ENCODE measurements around the gene GNAL.

The GNAL gene

DNA sequence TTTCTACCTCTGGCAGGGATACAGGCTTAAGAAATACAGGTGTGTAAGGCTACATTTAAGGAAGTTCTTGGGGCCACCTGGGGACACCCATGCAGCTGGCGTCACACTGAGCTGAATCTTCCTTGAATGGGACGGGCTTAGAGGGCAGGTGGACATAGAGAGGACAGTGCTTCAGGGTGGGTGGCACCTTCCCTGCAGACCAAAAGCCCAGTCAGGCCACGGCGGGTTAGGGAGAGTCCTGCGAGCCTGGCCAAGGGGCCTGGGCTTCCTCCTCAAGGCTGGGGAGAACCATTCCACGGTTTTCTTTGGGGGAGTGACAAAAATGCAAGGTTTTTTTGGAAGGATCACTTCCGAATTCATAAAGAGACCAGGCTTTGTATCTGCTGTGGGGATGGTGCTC lies 73.4 kb downstream of the GNAL start:
- no peak for DNase-seq (ENCODE audit: low read depth)

DNA sequence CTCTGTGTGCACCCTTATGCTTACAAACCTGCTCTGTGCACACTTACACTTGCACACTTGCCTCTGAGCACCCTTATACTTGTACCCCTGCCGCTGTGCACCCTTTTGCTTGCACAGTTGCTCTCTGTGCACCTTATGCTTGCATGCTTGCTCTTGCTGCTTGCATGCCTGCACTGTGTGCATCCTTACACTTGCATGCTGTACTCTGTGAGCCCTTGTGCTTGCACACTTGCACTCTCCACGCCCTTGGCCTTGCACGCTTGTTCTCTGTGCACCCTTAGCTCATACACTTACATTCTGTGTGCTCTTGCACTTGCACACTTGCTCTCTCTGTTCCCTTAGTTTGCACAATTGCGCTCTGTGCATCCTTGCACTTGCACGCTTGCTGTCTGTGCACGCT lies 78.3 kb downstream of the GNAL start:
- DNase-seq (ENCODE audit: low read depth), result no peak

DNA sequence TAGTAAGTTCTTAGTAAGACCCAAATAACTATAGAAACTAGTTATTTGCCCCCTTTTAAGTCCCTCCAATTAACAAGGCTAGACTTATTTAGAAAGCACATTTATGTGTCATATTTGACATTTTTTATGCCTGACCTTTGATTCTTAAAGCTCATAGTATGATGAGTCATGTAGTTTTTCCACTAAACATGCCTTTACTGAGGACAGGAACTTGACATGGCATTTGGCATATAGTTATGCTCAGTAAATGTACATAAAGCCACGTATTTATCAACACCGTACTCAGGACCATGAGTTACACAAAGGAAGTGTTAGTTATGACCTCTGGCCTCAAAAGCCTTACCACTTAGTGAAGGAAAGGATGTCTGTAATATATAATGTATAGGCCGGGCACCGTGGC lies 78.9 kb downstream of the GNAL start:
- no peak for DNase-seq (ENCODE audit: low read depth)

DNA sequence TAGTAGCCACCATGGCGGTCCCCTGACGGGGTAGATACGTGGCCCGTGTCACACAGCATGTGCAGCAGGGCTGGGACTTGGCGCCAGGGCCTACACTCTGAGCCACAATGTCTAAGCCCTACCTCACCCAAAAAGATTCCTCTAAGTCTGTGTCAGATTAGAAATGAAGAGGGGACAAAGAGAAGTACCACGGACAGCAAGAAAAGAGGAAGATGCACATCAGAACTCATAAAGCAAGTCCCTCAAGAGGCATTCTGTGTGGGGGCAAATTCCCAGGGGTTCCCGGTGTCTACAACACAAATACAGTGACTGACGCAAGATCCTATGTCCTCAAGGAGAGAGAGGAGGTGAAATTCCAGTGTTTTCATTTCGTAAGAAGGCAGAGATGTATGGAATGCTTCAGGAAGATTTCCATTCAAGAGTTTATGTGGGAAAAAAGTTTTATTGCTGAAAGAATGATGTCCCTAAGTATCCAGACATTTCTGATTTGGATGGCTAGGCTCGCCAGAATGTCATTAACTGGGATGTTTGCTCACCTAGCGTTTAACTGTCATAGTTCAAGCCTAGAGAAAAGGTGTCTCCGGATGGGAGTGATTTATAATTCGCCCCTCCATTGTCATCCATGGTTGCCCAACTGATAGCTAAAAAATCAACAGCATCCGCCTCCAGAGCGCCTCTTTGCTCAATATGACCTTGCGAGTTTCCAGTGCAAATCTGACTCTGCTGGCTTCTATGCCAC lies 86.5 kb downstream of the GNAL start:
- DNase-seq (ENCODE audit: low read depth), result no peak

DNA sequence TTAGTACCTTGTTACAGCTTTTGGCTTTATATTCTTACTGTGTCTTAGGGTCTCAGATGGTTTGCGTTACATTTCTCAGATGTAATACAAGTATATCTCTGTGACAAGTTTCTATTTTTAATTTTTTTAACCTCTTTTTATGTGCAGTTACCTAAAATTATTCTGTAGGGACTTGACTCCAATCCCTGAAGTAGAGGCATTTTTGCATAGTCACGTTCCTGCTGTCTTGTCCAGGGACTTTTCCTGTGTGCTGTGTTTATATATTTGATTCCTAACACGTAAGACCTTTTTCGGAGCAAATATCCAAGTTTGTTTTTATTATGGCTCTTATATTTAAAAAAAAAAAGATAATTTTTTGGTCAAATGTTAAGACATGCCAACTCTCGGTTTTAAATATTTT lies 91.0 kb downstream of the GNAL start:
- DNase-seq (ENCODE audit: low read depth), result no peak

DNA sequence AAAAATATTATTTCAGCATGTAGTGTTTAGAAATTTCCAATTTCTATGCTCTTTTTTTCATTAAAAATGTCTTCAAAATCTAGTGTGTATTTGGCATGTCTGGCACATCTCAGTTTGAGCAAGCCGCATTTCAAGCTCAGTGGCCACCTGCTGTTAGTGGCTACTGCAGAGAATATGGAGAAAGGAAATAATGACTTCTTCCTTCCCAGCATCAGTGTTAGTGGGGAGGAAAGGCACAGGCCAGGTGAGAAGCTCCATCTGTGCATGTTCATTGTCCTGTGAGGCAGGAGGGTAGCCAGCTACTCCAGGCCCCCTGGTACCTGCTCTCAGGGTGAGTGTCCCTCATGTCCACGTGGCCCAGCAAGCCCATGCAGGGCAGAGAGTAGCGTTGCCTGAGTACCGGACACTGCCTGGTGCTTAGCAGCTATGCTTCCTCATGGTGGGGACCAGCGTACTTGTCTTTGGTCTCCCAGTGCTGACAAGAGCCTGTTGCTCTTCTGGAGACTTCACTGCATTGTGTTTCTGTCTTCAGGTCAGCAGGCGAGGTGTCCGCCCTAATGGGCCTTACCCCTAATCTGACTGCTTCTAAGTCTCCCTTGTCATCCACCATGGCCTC lies 94.8 kb downstream of the GNAL start:
- DNase-seq (ENCODE audit: low read depth), result no peak

DNA sequence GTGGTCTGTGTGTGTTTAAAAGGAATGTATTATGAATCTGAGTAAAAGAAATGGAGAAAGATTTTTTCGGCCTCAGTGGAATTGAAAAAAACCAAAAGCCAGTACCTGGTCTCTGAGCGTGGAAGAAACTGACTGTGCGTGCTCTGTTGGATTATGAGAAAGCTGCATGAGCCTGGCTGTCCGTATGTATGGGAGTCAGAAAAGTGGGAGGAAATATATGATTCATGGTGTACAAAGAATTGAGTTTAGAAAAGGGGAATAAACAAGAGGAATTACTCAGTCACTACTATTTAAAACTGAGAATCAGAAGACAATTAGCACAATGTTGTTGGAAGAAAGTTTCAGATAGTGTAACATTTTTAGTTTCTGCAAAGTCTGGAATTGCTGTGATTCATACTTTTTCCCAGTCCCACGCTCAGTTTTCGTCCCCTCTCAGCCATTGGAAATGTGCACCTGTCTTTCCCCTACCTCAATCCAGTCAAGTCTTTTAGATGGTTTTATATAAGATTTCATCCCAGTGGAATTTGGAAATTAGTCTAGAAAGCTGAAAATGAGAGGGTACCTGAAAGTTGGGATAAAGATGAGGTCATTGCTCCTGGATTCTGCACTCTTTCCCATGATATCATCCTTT lies 95.7 kb downstream of the GNAL start:
- DNase-seq (ENCODE audit: low read depth), result no peak

DNA sequence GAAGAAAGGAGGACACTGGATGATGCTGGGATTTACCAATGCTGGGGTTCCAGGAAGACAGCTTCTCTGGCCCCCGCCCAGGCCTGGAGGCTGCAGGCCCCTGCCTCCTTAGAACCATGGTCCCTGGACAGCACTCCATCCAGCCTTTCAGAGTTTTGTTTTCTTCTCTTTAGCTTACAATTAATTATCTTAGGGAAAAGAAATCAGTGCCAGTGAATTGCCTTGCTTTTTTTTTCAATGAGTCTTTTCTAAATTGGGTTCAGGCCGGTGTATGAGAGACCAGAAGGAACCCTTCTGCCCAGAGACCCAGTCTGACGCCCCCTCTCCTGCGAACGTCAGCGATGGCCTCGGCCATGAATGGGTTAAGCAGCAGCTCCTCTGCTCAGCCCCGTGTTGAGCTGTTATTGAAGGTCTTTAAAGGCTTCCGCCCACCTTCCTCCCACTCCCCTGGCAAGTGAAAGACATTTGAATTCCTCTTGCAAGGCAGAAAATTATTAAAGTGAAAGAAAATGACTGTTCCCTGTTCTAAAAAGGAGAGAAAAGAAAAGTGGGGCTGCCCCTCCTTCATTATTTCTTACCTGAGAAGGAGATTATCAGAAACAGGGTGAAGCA lies 96.5 kb downstream of the GNAL start:
- DNase-seq (ENCODE audit: low read depth), result no peak

DNA sequence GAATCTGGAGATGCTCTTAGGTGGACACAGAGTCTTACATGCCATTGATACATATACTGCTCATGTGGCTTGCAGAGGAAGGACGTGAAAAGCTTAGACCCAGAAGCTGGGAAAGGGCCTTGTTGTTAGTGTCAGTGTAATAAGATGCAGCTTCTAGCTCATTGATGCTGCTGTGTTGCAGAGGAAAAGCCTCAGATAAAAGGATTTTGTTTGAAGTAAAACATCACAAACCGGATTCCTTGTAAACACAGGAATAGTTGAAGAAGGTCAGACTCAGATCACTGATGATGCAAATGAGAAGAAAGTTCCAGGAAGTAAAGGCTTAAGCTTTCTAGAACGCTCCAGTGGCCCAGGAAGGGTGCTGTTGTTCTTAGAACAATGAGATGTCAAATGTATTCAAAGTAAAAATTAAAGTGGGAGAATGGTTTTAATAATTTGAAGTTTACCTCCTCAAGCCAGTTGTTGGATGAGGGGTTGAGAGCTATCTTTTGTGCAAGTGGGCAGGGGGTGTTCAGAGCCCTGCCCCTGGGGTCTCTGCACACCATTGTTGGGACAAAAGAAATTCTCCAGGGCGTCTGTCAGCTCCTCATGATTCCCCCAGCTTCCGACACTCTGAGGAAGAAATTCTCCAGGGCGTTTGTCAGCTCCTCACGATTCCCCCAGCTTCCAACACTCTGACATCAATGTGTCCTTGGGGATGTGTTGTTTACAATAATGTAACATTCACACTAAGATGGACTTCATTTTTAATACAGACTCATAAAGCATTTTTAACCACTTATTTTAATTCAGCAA lies 100.8 kb downstream of the GNAL start:
- no peak for DNase-seq (ENCODE audit: low read depth)

DNA sequence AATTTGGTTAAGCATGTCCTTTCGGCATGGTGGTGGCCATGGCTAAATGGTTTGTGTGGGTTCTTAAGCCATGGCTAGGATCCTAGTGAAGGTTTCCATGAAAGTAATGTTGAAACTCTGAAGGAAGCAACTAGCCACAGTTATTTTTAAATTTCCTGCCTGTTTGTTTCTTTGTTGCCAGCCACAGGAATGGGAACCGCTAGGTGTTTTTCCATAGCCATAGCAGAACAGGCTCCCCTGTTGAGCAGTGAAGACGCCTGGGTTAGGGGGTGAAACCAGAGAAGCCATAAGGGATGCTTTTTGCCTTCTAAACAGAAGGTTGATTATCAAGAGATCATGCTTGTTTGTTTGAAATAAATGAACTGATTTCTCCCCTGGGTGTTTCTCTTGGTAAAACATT lies 102.1 kb downstream of the GNAL start:
- DNase-seq (ENCODE audit: low read depth), result no peak

DNA sequence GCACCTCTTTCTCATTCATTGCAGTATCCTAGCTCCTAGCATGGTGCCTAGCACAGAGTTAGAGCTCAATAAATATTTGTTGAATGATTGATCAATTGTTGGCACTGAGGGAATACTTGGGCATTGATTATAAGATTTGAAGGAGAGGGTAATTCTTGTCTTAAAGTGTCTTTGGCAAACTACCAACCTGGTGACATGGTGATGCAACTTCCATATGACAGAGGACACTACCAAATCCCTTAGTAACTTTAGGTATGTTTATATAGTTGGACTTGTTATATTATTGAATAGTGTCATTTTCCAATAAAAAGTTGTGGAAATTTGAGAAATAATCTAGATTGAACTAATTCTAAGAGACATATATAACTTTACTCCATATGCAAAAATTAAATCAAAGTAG lies 103.6 kb downstream of the GNAL start:
- no peak for DNase-seq (ENCODE audit: low read depth)

DNA sequence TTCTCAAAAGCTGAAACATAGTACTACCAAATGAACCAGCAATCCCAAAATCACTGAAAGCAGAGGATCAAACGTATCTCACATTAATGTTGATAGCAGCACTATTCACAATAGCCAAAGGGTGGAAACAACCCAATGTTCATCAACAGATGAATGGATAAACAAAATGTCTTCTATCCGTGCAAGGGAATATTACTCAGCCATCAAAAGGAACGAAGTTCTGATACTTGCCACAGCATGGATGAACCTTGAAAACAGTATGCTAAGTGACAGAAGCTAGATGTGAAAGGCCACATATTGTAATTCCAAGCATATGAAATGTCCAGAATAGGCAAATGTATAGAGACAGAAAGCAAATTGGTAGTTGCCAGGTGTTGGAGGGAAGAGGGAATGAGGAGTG lies 105.1 kb downstream of the GNAL start:
- no peak for DNase-seq (ENCODE audit: low read depth)

DNA sequence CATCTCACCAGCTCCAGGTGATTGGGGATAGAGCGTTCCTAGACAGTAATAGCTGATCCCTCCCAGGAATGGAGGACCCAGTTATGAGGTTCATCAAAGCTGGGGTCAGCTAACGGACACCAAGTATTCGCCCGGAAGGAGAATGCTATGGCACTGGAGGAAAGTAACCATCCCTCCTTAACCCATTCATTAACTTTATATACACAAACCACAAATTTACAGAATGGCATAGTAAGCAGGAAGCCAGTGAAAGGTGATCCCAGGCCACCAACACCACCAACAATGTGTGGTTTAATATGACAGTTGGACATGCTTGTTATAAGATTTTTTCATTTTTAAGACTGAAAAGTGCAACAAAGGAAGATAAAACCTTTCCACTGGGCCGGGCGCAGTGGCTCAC lies 106.9 kb downstream of the GNAL start:
- DNase-seq (ENCODE audit: low read depth), result no peak

DNA sequence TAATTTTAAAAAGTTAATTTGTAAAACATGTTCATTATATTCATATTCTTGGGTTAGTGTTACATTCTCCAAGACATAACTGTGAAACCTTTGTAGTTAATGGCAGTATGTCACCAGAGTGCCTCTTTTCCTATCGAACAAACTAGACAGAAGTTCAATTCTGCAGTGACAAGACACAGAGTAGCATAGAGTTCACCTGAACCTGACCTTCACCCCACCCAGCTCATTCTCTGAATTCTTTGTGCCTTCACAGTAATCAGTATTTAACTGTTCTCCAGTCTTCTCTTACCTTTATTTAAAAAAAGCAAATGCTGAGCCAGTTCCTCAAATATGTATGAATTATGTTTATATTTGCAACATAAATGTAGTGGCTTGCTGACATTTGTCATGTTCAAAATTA lies 109.2 kb downstream of the GNAL start:
- DNase-seq (ENCODE audit: low read depth), result no peak

DNA sequence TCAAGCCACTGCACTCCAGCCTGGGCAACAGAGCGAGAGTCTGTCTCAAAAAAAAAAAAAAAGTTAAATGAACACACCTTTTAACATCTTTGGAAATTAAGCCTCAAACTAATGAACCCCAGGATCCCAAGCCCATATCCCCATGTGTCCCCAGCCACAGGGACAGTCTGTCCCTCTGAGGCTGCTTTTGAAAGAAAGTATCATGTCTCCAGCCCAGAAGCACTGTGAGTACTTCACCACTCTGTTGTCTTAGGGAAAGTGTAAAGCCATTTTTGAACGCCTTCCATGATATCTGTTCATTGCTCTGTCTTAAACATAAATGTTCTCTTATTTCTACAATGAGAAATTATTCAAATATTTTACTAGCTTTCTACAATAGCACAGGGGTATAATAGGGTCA lies 110.0 kb downstream of the GNAL start:
- no peak for DNase-seq (ENCODE audit: low read depth)

DNA sequence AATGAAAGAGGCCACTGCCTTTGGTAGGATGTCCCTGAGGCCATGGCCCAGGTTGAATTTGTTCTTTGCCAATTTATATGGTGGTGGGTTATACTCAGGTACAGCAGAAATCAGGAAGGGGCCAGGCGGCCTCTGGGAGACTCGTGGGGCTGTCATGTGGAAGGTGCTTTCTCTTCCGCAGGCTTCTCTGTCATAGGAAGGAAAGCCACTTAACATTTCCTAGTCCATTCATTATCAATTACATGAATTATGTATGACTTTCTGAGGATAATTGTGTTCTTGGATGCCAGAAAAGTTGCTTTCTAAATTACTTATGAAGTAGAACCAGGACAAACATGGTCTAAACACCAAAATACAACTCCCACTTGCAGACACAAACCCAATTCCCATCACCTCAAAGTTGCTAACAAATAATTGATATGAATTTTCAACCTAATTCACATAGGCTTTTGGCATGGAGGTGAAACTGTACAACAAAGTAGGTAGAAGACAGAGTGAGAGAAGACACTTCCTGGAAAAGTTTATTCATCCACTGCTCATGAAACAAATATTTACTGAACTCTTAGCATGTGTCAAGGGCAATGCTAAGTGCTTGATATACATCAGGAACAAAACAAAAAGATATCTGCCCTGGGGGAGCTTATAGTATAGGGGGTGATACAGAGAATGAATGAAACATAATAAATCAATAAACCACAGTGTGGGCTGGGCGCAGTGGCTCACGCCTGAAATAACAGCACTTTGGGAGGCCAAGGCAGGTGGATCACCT lies 111.7 kb downstream of the GNAL start:
- no peak for DNase-seq (ENCODE audit: low read depth)

DNA sequence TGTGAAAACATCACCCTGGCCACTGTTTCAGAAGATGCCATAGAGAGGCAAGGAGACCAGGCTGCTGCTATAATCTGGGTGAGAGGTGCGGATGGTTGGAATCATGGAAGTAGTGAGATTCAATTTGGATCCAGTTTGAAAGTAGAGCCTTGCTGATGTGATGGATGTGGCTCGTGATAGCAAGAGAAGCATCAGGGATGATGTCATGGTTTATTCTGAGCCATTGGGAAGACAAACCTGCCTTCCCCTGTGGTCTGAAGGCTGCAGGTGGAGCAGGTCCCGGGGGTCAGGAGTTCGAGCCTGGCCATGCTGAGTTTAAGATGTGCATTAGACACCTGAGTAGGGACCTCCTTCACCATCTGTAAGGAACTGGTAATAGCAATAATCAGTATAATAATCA lies 112.5 kb downstream of the GNAL start:
- DNase-seq (ENCODE audit: low read depth), result no peak

DNA sequence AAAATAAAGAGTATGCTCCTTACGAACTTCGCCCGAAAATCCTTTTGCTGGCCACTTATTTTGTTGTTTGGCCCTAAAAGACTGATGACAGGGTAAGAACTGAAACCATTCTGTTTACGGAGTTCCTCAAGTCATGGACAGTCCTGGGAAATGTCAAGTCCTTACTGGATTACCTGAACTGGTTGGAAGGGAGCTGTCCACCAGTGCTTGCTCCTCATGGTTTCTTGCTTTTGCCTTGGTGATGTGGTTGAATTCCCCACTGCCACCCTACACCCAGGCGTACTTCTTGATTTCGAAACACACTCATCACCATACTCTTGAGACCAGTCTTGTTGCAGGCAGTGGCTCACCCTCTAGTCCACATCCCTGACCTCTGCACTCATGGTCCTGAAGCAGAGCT lies 113.1 kb downstream of the GNAL start:
- DNase-seq (ENCODE audit: low read depth), result no peak

DNA sequence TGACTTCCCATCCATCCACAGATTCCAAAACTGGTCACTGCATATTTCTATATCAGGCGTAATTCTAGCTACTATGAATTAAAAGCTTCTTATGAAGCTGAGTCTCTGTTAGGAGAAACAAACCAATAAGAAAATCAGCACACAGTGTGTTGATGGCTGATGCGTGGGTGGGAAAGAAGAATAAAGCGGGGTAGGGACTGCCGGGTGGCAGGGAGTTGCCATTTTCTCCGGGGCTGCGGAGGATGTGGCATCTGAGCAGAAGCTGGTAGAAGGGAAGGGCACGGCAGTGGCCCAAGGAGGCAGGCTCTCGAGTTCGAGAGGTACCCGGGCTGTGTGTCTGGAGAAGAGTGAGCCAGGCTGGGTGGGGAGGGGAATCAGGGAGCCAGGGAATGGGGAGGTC lies 113.5 kb downstream of the GNAL start:
- DNase-seq (ENCODE audit: low read depth), result no peak

DNA sequence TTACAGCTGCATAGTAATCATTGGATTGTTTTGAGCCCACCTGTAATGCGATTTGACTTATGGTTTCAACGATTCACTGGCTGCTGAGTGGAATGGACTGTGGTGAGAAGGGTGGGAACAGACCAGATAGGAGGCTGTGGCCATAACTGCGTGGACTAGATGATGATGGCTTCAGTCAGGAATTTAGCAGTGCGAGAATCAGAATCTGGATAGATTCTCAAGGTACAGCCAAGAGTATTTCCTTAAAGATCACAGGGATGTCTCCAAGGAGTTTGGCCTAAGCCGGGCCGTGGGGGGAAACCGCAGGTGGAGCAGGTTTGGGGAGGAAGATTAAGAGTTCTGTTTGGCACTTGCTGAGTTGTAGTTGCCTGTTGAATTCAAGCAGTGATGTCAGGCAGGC lies 118.2 kb downstream of the GNAL start:
- DNase-seq (ENCODE audit: low read depth), result no peak

DNA sequence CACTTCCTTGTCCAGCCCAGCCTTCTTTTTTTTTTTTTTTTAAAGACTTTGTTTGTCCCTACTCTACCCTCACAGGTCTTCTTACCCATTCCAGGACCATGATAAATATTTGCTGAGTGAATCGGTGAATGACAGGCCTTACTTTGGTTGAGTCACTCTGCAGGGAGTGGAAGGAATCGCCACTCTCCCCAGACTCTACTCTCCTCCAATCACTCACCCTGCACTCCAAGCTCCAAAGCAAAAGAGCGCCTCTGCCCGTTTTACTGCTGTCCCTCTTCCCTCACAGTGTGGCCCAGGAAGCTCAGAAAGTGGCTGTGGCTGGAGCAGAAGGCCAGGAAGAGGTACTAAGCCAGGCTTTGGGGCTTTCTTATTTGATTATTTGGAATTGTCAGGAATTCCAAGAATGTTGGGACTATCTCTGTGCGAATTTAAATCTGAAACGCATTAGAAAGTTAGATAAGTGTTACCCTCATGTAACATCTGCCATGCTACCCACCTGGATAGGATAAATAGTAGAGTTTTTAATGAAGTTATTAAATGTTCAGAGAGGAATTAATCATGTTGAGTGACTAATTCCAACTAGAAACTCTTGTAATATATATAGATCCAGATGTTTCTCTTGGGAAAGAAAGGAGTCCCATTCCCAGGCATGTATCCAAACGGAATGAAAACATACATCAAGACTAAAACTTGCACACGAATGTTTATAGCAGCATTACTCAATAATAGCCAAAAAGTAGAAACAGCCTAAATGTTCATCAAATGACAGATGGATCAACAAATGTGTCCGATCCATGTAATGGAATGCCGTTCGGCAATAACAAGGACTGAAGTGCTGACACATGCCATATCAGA lies 119.2 kb downstream of the GNAL start:
- no peak for DNase-seq (ENCODE audit: low read depth)
